Natural killer cell (primary cell): Measurements from ENCODE around the gene CRABP2. TPM values are rescaled to one million over a fixed set of nuclear protein-coding genes. Genes with fewer than 3 reads are reported as not detected.

Experiments
- ATAC-seq, 3 donors: fragments of 150-1000 bp in 2 of 3; fragments of 200-7000 bp in 1 of 3; cut with Tn5 transposase; 1 replicate in 1 of 3; 2 replicates in 2 of 3; pipeline ENCODE4 v1.10.0; 2021; ENCODE audit warnings: mild to moderate bottlenecking in 2 of 3, moderate library complexity in 2 of 3
- DNase-seq, 2 donors: peaks; one replicate each; pipeline versions ENCODE4 v3.0.0 to v3.0.0-alpha.2; 2013 to 2021; ENCODE audit warnings: mixed read lengths in 1 of 2
- H3K27ac ChIP-seq: one replicate; pipeline ENCODE4 v1.5.1; 2013; ENCODE audit warnings: mild to moderate bottlenecking, low read length
- H3K27me3 ChIP-seq: one replicate; pipeline ENCODE4 v1.6.1; 2013; ENCODE audit warnings: low read length; ENCODE audit not compliant: control insufficient read depth, insufficient read depth
- H3K36me3 ChIP-seq: one replicate; pipeline ENCODE4 v1.6.1; 2013; ENCODE audit warnings: low read length; ENCODE audit not compliant: control insufficient read depth, insufficient read depth
- H3K4me1 ChIP-seq: one replicate; pipeline ENCODE4 v1.6.1; 2013; ENCODE audit warnings: low read length; ENCODE audit not compliant: control insufficient read depth, insufficient read depth
- H3K4me3 ChIP-seq: one replicate; pipeline ENCODE4 v1.5.1; 2013; ENCODE audit warnings: low read length
- H3K9me3 ChIP-seq: one replicate; pipeline ENCODE4 v1.6.1; 2013; ENCODE audit warnings: low read length; ENCODE audit not compliant: control insufficient read depth, insufficient read depth
- H3K27ac Mint-ChIP-seq, 2 donors: one replicate each; pipeline ENCODE4 v1.8.0; 2022; ENCODE audit warnings: mild to moderate bottlenecking in 2 of 2, mixed read lengths in 2 of 2, moderate library complexity in 1 of 2
- H3K27me3 Mint-ChIP-seq, 2 donors: one replicate each; pipeline ENCODE4 v1.8.0; 2022; ENCODE audit warnings: low read depth in 2 of 2, mixed read lengths in 2 of 2
- H3K36me3 Mint-ChIP-seq: one replicate; pipeline ENCODE4 v1.8.0; 2022; ENCODE audit warnings: mixed read lengths
- H3K4me1 Mint-ChIP-seq, 2 donors: one replicate each; pipeline ENCODE4 v1.8.0; 2022; ENCODE audit warnings: mixed read lengths in 2 of 2
- H3K4me3 Mint-ChIP-seq: one replicate; pipeline ENCODE4 v1.8.0; 2022; ENCODE audit warnings: mild to moderate bottlenecking, moderate library complexity, mixed read lengths
- H3K9me3 Mint-ChIP-seq, 2 donors: one replicate each; pipeline ENCODE4 v1.8.0; 2022; ENCODE audit warnings: mixed read lengths in 2 of 2
- CTCF ChIP-seq: fragments of 200-600 bp; IDR thresholded peaks from one replicate; pipeline ENCODE4 v1.8.0; 2022; ENCODE audit warnings: antibody characterized with exemption
- WGBS: methylation state at CpG from one replicate; pipeline ENCODE4 v1.1.7; 2013; ENCODE audit warnings: missing lambda C conversion rate; ENCODE audit not compliant: insufficient coverage; 5-methylcytosine and 5-hydroxymethylcytosine counted together
- intact Hi-C: fragments of 100-400 bp; cut with micrococcal nuclease; formaldehyde crosslinking; loops from one replicate; pipeline ENCODE4 v1.14.2; 2022
- total RNA-seq, 4 donors: library from RNA; stranded (reverse); fragments of 120-200 nt in 1 of 4; gene quantifications; one replicate each; pipeline versions ENCODE4 v1.2.3 to v1.2.4, GENCODE V29; 2013 to 2022

CRABP2 gene
- total RNA-seq, 3 donors from 2014 or later (not counting 1 experiment from before 2014, with no cell fraction given), result 3.0 to 3.8 (median 3.0) TPM

- Histone ChIP-seq H3K9me3 (no peaks in the 10 kb centered on the region), H3K36me3 (no peaks in the 10 kb centered on the region), H3K27ac (no peak overlapping the region), H3K4me1 (peaks cover 71% of the 10 kb centered on the region), H3K27me3 (peaks cover 2% of the 10 kb centered on the region), H3K4me3 (no peak overlapping the region)
- peaks cover 0 to 5% of the 10 kb centered on the region in 2 donors for H3K27me3 Mint-ChIP-seq
- H3K9me3 Mint-ChIP-seq, result no peaks in the 10 kb centered on the region
- intact Hi-C loops, result no loop called here
- peak overlapping the region in 1 of 2 donors; percentile 83 for H3K27ac Mint-ChIP-seq
- no peak for ATAC-seq
- 68% methylated on average over 12 of the region's 12 CpGs for WGBS
- no peak for TF ChIP-seq CTCF
- no peak overlapping the region for H3K4me3 Mint-ChIP-seq
- H3K4me1 Mint-ChIP-seq, result peaks cover 40 to 50% of the 10 kb centered on the region in 2 donors
- no peak for DNase-seq
- no peaks in the 10 kb centered on the region for H3K36me3 Mint-ChIP-seq
Observed at GRCh38 chr1:156662005-156662799, 43.2 kb downstream of the CRABP2 start.

- peaks cover 78% of the 10 kb centered on the region for H3K4me1 ChIP-seq
- ATAC-seq, result peak in 2 of 3 donors; percentile 4 to 9
- peak overlapping the region; percentile 56 for H3K4me3 Mint-ChIP-seq
Observed at GRCh38 chr1:156660752-156661112, 44.7 kb downstream of the CRABP2 start.

GRCh38 chr1:156659988-156660751 is 45.2 kb downstream of the CRABP2 start:
- DNase-seq (peak; percentile 95 to 96), ATAC-seq (peak; percentile 79 to 97 (median 88))
- intact Hi-C loops, result loop anchor here (1.0 kb wide), 1 partner anchor 156 kb away; the partner anchor contains the start of gene SH2D2A
- Histone ChIP-seq H3K36me3 (no peaks in the 10 kb centered on the region), H3K4me1 (peaks cover 72% of the 10 kb centered on the region), H3K27ac (peak overlapping the region; percentile 40), H3K9me3 (no peaks in the 10 kb centered on the region), H3K4me3 (no peak overlapping the region), H3K27me3 (peaks cover 22% of the 10 kb centered on the region)
- WGBS, result 22% methylated on average over 38 of the region's 38 CpGs
- H3K4me1 Mint-ChIP-seq, result peaks cover 50 to 61% of the 10 kb centered on the region in 2 donors
- peak; percentile 96 for TF ChIP-seq CTCF
- H3K36me3 Mint-ChIP-seq, result no peaks in the 10 kb centered on the region
- peak overlapping the region; percentile 68 for H3K4me3 Mint-ChIP-seq
- no peaks in the 10 kb centered on the region for H3K9me3 Mint-ChIP-seq
- peak overlapping the region; percentile 83 to 85 for H3K27ac Mint-ChIP-seq
- H3K27me3 Mint-ChIP-seq, result peaks cover 16 to 23% of the 10 kb centered on the region in 2 donors

More at GRCh38 chr1:156660752-156661112, 44.7 kb downstream of the CRABP2 start:
- no peak overlapping the region for H3K4me3 ChIP-seq
- TF ChIP-seq CTCF, result no peak
- H3K27me3 ChIP-seq, result peaks cover 17% of the 10 kb centered on the region
- DNase-seq, result no peak
- peak overlapping the region; percentile 83 to 85 for H3K27ac Mint-ChIP-seq
- H3K9me3 ChIP-seq, result no peaks in the 10 kb centered on the region
- peaks cover 50 to 58% of the 10 kb centered on the region in 2 donors for H3K4me1 Mint-ChIP-seq
- intact Hi-C loops, result loop anchor here (1.0 kb wide), 1 partner anchor 156 kb away; the partner anchor contains the start of gene SH2D2A
- H3K9me3 Mint-ChIP-seq, result no peaks in the 10 kb centered on the region
- peak overlapping the region; percentile 40 for H3K27ac ChIP-seq
- H3K36me3 Mint-ChIP-seq, result no peaks in the 10 kb centered on the region
- no peaks in the 10 kb centered on the region for H3K36me3 ChIP-seq
- WGBS, result 57% methylated on average over 2 of the region's 2 CpGs
- peaks cover 10 to 17% of the 10 kb centered on the region in 2 donors for H3K27me3 Mint-ChIP-seq
